SK-N-SH (cell line): ENCODE results near the gene SLCO3A1. TPM values are rescaled to one million over a fixed set of nuclear protein-coding genes. Genes with fewer than 3 reads are reported as not detected.
A peak's percentile ranks its signal among the peaks of the same experiment; 100 is the strongest.
"Not testable (repeated sequence)": the region's sequence is repeated elsewhere in the genome, so short reads cannot be mapped to it uniquely, and the experiment has no call there.

Source experiments
- CTCF ChIA-PET: fragments of 300-600, 350-600 bp; formaldehyde crosslinking; extraction: SDS; loops from one replicate; lab custom pipeline; 2021; lab: Yijun Ruan, JAX
- POLR2A ChIA-PET: fragments of 350-600 bp; sonication (Branson Sonifier 250); formaldehyde crosslinking; extraction: SDS; loops from one replicate; lab custom pipeline; 2020; ENCODE audit warnings: antibody characterized with exemption, inconsistent platforms; lab: Yijun Ruan, JAX
- DNase-seq: peaks from one replicate; pipeline ENCODE4 v3.0.0; 2012
- H2AFZ ChIP-seq: fragments of 200-600 bp; sonication (generic); 2 replicates; pipeline ENCODE4 v1.8.1; 2016; ENCODE audit warnings: antibody characterized with exemption, mild to moderate bottlenecking, low read depth
- H3F3A ChIP-seq: fragments of 200-600 bp; sonication (generic); replicated peaks from 2 replicates; pipeline ENCODE3; 2016; ENCODE audit warnings: antibody characterized with exemption, mild to moderate bottlenecking; ENCODE audit not compliant: insufficient read depth
- H3K27ac ChIP-seq, 2 experiments: fragments of 200-500 bp in 1 of 2; fragments of 200-600 bp in 1 of 2; sonication (Bioruptor generic) in 1 of 2; sonication (generic), shearing (Covaris generic) in 1 of 2; 2 replicates each; pipeline versions ENCODE4 v1.5.1 to v1.6.1; 2014 to 2016; ENCODE audit warnings: low read depth in 2 of 2, inconsistent platforms in 1 of 2, low read length in 1 of 2, mild to moderate bottlenecking in 1 of 2, mixed read lengths in 1 of 2
- H3K27me3 ChIP-seq: fragments of 200-600 bp; sonication (generic), shearing (Covaris generic); 2 replicates; pipeline ENCODE4 v1.6.1; 2016; ENCODE audit warnings: mixed run types; ENCODE audit not compliant: insufficient read depth
- H3K36me3 ChIP-seq, 2 experiments: fragments of 200-500 bp in 1 of 2; fragments of 200-600 bp in 1 of 2; sonication (Bioruptor generic) in 1 of 2; sonication (generic) in 1 of 2; replicated peaks in 1 of 2; 2 replicates each; pipeline versions ENCODE3 to v1.5.1; 2014 to 2016; ENCODE audit warnings: low read length in 1 of 2, mild to moderate bottlenecking in 1 of 2; ENCODE audit not compliant: insufficient read depth in 2 of 2, control insufficient read depth in 1 of 2
- H3K4me1 ChIP-seq, 2 experiments: fragments of 200-500 bp in 1 of 2; fragments of 200-600 bp in 1 of 2; sonication (Bioruptor generic) in 1 of 2; sonication (generic), shearing (Covaris generic) in 1 of 2; 2 replicates each; pipeline versions ENCODE4 v1.5.1 to v1.6.1; 2014 to 2016; ENCODE audit warnings: low read depth in 1 of 2, low read length in 1 of 2, mixed run types in 1 of 2; ENCODE audit not compliant: insufficient read depth in 2 of 2, control insufficient read depth in 1 of 2
- H3K4me2 ChIP-seq: fragments of 200-600 bp; sonication (generic), shearing (Covaris generic); 2 replicates; pipeline ENCODE4 v1.6.1; 2017; ENCODE audit warnings: mixed run types
- H3K4me3 ChIP-seq, 2 experiments: fragments of 200-500 bp in 1 of 2; fragments of 200-600 bp in 1 of 2; sonication (Bioruptor generic) in 1 of 2; sonication (generic), shearing (Covaris generic) in 1 of 2; 2 replicates each; pipeline versions ENCODE4 v1.5.1 to v1.8.1; 2014 to 2016; ENCODE audit warnings: low read depth in 2 of 2, inconsistent platforms in 1 of 2, low read length in 1 of 2, mild to moderate bottlenecking in 1 of 2, mixed read lengths in 1 of 2, moderate library complexity in 1 of 2
- H3K79me2 ChIP-seq: fragments of 200-600 bp; sonication (generic); 2 replicates; pipeline ENCODE4 v1.8.1; 2017; ENCODE audit warnings: mild to moderate bottlenecking; ENCODE audit not compliant: insufficient read depth
- H3K9ac ChIP-seq: fragments of 200-600 bp; sonication (generic); 2 replicates; pipeline ENCODE4 v1.6.1; 2017; ENCODE audit warnings: mixed run types
- H3K9me2 ChIP-seq: fragments of 200-600 bp; sonication (generic); 2 replicates; pipeline ENCODE4 v1.6.1; 2017; ENCODE audit warnings: mixed run types
- H3K9me3 ChIP-seq: fragments of 200-600 bp; sonication (generic); 2 replicates; pipeline ENCODE4 v1.6.1; 2017; ENCODE audit warnings: mixed run types, mild to moderate bottlenecking, moderate library complexity
- H4K20me1 ChIP-seq: fragments of 200-600 bp; sonication (generic); 2 replicates; pipeline ENCODE4 v1.6.1; 2017; ENCODE audit warnings: mild to moderate bottlenecking, mixed run types; ENCODE audit not compliant: insufficient read depth
- CTCF ChIP-seq: fragments of 200-600 bp; sonication (generic); IDR thresholded peaks from 2 replicates; pipeline ENCODE4 v1.6.1; 2017; ENCODE audit warnings: antibody characterized with exemption, mild to moderate bottlenecking, moderate library complexity
- EP300 ChIP-seq, 2 experiments: IDR thresholded peaks; 2 replicates each; pipeline versions ENCODE4 v1.4.0 to v1.6.1; 2012; ENCODE audit warnings: borderline replicate concordance in 1 of 2, low read depth in 1 of 2, low read length in 1 of 2
- FOSL2 ChIP-seq: IDR thresholded peaks from 2 replicates; pipeline ENCODE4 v1.4.0; 2012; ENCODE audit warnings: low read depth, mild to moderate bottlenecking, moderate library complexity, borderline replicate concordance
- GABPA ChIP-seq: IDR thresholded peaks from 2 replicates; pipeline ENCODE4 v1.4.0; 2012; ENCODE audit warnings: low read depth, mild to moderate bottlenecking
- NFIC ChIP-seq: IDR thresholded peaks from 2 replicates; pipeline ENCODE4 v1.4.0; 2012; ENCODE audit warnings: borderline replicate concordance
- PBX3 ChIP-seq: IDR thresholded peaks from 2 replicates; pipeline ENCODE4; 2012
- RFX5 ChIP-seq: IDR thresholded peaks from 2 replicates; pipeline ENCODE4 v1.6.1; 2012; ENCODE audit warnings: mild to moderate bottlenecking, improper control_type of control experiment, low read length
- TCF12 ChIP-seq: IDR thresholded peaks from 2 replicates; pipeline ENCODE4 v1.4.0; 2012
- TEAD4 ChIP-seq: IDR thresholded peaks from 2 replicates; pipeline ENCODE4 v1.4.0; 2012; ENCODE audit warnings: mild to moderate bottlenecking, borderline replicate concordance; ENCODE audit not compliant: insufficient read depth
- USF1 ChIP-seq: IDR thresholded peaks from 2 replicates; pipeline ENCODE4 v1.4.0; 2012; ENCODE audit warnings: low read depth, borderline replicate concordance
- YY1 ChIP-seq: IDR thresholded peaks from 2 replicates; pipeline ENCODE4 v1.4.0; 2012; ENCODE audit warnings: low read depth, mild to moderate bottlenecking
- WGBS: methylation state at CpG from one replicate; pipeline ENCODE4 v1.1.6; 2017; ENCODE audit warnings: low lambda C conversion rate; 5-methylcytosine and 5-hydroxymethylcytosine counted together
- polyA plus RNA-seq, 3 experiments: library from polyadenylated mRNA; depleted of rRNA; stranded (reverse); fragments of >200 nt; gene quantifications; 2 replicates each; pipeline ENCODE4 v1.2.3, GENCODE V29; 2012

The SLCO3A1 gene
- polyA plus RNA-seq, 1 of the 3 experiments (the other 2 are of a cell fraction) = 19.7 TPM

GRCh38 chr15:92069308-92070250 lies 216.1 kb downstream of the SLCO3A1 start (continued):
- no peak for TF ChIP-seq CTCF
- no peak for TF ChIP-seq USF1
- TF ChIP-seq TEAD4 = no peak
- TF ChIP-seq YY1 = no peak
- TF ChIP-seq GABPA = no peak
- peak; percentile 71 for TF ChIP-seq TCF12
- TF ChIP-seq FOSL2 = peak; percentile 99
- peak in 1 of 2 experiments; percentile 45; a peak in 1 of 4 replicates for TF ChIP-seq EP300 (IDR thresholded peaks at IDR 0.05; ENCODE audit: borderline replicate concordance in 1 of 2, low read depth in 1 of 2, low read length in 1 of 2)
- TF ChIP-seq NFIC = peak; percentile 29; the same call in 1 of the 2 replicates

- H3K79me2 ChIP-seq, H3K9me3 ChIP-seq, H3K27me3 ChIP-seq, POLR2A ChIA-PET, H4K20me1 ChIP-seq, DNase-seq, H3K4me3 ChIP-seq, H3K9me2 ChIP-seq, H3F3A ChIP-seq, H3K36me3 ChIP-seq: not testable (repeated sequence)
- WGBS = 95% methylated on average over 8 of the region's 8 CpGs
- Histone ChIP-seq H3K9ac (peak overlapping the region; percentile 37; the same call in 1 of the 2 replicates), H2AFZ (peak overlapping the region; percentile 75; the same call in 1 of the 2 replicates), H3K27ac (peak overlapping the region in 1 of 2 experiments; percentile 91; a peak in 2 of 4 replicates), H3K4me1 (peaks cover 13 to 23% of the 10 kb centered on the region in 2 experiments), H3K4me2 (peak overlapping the region; percentile 67)
- CTCF ChIA-PET = interaction anchor here (1.4 kb wide), 1 partner anchor 768 kb away, joined by 4 read pairs; no protein-coding TSS in a partner anchor
Measured at GRCh38 chr15:92070251-92070650, 216.7 kb downstream of the SLCO3A1 start.

DNA sequence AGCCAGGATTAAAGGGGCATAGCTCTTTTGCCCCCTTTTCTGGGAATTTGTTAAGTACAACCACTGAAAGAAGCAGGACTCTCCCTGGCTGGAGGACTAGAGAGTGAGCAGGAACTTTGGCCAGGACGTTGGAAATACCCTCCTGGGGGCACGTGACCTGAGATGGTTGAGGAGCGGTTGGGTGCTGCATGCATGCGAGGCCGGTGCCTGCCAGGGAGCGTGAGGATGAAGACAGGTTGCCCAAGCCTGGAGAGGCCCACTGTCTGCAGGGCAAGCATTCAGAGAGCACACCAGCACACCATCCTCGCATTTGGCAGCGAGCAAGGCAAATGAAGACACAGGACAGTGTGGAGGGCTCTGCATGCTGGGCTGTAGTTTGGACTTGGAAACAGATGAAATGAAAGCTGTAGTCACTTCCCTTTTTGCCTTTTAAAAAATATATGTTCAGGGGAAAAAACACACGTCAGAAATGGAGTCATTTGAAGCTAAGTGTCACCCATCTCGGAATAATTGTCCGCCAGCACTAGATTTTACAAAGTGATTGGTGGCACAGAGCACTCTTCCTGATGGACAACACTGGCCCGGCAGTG lies 217.6 kb downstream of the SLCO3A1 start:
- Histone ChIP-seq H3K4me3 (no peak overlapping the region), H3K36me3 (no peaks in the 10 kb centered on the region), H3K27me3 (no peaks in the 10 kb centered on the region), H2AFZ (no peak overlapping the region), H3K4me2 (no peak overlapping the region), H3K9me3 (no peaks in the 10 kb centered on the region), H3K79me2 (peaks cover 5% of the 10 kb centered on the region; the same call in 1 of the 2 replicates), H4K20me1 (no peaks in the 10 kb centered on the region), H3K27ac (no peak overlapping the region), H3K9ac (no peak overlapping the region), H3K9me2 (no peaks in the 10 kb centered on the region), H3F3A (peaks cover 6% of the 10 kb centered on the region), H3K4me1 (peaks cover 13 to 31% of the 10 kb centered on the region in 2 experiments)
- WGBS = 80% methylated on average over 11 of the region's 12 CpGs
- no peak for DNase-seq
- TF ChIP-seq PBX3 (no peak), YY1 (no peak), RFX5 (no peak)
- CTCF ChIA-PET = interaction anchor here (1.2 to 1.7 kb wide), 4 partner anchors 11 to 769 kb away, joined by 3 to 7 read pairs (median 4); partner anchors contain the start of gene SLCO3A1
- POLR2A ChIA-PET = no interaction called here
